A549 (cell line): ENCODE results near the gene TSSC4.

Experiments
- POLR2A ChIP-seq: IDR thresholded peaks from 2 replicates; pipeline ENCODE4 v1.6.1; 2012; ENCODE audit warnings: mild to moderate bottlenecking, low read length
- TF ChIP-seq, protein P1 (sequence below): fragments of >200 bp; sonication (Bioruptor Twin); formaldehyde crosslinking; IDR thresholded peaks from 3 replicates; pipeline ENCODE4 v1.5.1; 2016
- TF ChIP-seq, protein P2 (sequence below): fragments of 450-650 bp; IDR thresholded peaks from 2 replicates; pipeline ENCODE4 v1.6.1; 2014; ENCODE audit warnings: antibody characterized with exemption

DNA sequence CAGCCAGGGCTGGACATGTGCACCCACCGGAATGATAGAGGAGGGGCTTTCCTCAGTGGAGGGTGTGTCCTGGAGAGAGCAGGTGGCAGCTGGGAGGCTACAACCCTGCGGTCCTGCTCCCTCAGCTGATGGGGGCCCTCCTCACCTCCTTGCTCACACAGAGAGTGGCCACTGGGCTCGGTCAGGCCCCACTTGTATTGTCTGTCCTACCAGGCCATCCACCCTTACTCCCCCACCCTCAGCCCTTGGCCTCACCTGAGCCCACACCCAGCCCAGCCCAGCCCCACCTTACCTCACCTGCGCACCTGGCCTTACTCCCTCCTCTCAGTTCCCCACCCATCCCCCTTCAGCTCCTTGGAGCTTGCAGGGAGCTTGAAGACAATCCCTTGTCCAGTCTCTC, 40.6 kb downstream of the TSSC4 start:
- TF ChIP-seq, protein P1, sequence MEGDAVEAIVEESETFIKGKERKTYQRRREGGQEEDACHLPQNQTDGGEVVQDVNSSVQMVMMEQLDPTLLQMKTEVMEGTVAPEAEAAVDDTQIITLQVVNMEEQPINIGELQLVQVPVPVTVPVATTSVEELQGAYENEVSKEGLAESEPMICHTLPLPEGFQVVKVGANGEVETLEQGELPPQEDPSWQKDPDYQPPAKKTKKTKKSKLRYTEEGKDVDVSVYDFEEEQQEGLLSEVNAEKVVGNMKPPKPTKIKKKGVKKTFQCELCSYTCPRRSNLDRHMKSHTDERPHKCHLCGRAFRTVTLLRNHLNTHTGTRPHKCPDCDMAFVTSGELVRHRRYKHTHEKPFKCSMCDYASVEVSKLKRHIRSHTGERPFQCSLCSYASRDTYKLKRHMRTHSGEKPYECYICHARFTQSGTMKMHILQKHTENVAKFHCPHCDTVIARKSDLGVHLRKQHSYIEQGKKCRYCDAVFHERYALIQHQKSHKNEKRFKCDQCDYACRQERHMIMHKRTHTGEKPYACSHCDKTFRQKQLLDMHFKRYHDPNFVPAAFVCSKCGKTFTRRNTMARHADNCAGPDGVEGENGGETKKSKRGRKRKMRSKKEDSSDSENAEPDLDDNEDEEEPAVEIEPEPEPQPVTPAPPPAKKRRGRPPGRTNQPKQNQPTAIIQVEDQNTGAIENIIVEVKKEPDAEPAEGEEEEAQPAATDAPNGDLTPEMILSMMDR: no peak
- TF ChIP-seq POLR2A: no peak
- TF ChIP-seq, protein P2, sequence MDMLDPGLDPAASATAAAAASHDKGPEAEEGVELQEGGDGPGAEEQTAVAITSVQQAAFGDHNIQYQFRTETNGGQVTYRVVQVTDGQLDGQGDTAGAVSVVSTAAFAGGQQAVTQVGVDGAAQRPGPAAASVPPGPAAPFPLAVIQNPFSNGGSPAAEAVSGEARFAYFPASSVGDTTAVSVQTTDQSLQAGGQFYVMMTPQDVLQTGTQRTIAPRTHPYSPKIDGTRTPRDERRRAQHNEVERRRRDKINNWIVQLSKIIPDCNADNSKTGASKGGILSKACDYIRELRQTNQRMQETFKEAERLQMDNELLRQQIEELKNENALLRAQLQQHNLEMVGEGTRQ: no peak
